Fibroblast of villous mesenchyme (primary cell): Measurements from ENCODE around the gene FAM222A. TPM values are rescaled to one million over a fixed set of nuclear protein-coding genes. Genes with fewer than 3 reads are reported as not detected.

Experiments
- DNase-seq: peaks from one replicate; pipeline ENCODE4 v3.0.0-alpha.2; 2010; ENCODE audit warnings: low read depth
- H3K4me3 ChIP-seq: 2 replicates; pipeline ENCODE4 v1.5.1; 2011; ENCODE audit warnings: low read depth, mild to moderate bottlenecking, low read length
- total RNA-seq: library from RNA; depleted of rRNA; stranded (reverse); fragments of >200 nt; gene quantifications from 2 replicates; pipeline ENCODE4 v1.2.3, GENCODE V29; 2012
- TF ChIP-seq, protein P1 (sequence below): IDR thresholded peaks from 2 replicates; pipeline ENCODE4 v1.5.1; 2012; ENCODE audit warnings: low read depth, mild to moderate bottlenecking, low read length; ENCODE audit not compliant: insufficient read depth

The FAM222A gene
- total RNA-seq, 1 donor, result 0.43 TPM

DNA sequence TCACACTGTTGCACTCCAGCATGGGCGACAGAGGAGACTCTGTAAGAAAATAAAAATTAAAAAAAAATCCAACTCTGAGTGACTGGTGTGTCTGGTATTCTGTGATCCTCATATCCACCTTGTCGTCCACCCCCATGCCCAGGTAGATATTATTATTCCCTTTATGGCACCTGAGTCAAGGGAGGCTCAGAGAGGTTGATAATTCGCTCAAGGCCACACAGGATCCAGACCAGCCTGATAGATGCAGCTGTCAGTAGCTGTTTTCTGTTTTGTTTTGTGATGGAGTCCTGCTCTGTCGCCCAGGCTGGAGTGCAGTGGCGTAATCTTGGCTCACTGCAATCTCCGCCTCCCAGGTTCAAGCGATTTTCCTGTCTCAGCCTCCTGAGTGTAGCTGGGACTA, 14.8 kb upstream of the FAM222A start:
- DNase-seq, result no peak
- TF ChIP-seq, protein P1, sequence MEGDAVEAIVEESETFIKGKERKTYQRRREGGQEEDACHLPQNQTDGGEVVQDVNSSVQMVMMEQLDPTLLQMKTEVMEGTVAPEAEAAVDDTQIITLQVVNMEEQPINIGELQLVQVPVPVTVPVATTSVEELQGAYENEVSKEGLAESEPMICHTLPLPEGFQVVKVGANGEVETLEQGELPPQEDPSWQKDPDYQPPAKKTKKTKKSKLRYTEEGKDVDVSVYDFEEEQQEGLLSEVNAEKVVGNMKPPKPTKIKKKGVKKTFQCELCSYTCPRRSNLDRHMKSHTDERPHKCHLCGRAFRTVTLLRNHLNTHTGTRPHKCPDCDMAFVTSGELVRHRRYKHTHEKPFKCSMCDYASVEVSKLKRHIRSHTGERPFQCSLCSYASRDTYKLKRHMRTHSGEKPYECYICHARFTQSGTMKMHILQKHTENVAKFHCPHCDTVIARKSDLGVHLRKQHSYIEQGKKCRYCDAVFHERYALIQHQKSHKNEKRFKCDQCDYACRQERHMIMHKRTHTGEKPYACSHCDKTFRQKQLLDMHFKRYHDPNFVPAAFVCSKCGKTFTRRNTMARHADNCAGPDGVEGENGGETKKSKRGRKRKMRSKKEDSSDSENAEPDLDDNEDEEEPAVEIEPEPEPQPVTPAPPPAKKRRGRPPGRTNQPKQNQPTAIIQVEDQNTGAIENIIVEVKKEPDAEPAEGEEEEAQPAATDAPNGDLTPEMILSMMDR, result no peak
- H3K4me3 ChIP-seq, result no peak overlapping the region

DNA sequence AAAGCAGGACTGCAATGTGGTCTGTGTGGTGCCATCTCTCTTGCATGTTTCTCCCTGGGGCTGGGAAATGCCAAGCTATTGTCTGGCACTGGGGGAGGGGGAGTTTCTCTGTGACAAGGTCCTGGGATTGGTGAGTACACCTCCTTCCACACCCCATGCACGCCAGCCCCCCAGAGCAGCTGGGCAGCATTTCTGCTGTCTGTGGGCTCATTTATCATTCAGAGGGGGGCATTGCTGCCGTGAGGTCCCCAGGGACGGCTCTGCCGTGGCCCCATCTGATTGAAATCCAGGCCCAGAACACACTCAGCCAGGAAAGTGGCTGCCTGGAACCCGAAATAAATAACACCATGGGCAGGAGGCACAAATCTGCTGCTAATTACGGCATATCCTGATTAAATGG, 12.6 kb upstream of the FAM222A start:
- TF ChIP-seq, protein P1, result no peak
- no peak for DNase-seq
- H3K4me3 ChIP-seq, result no peak overlapping the region

DNA sequence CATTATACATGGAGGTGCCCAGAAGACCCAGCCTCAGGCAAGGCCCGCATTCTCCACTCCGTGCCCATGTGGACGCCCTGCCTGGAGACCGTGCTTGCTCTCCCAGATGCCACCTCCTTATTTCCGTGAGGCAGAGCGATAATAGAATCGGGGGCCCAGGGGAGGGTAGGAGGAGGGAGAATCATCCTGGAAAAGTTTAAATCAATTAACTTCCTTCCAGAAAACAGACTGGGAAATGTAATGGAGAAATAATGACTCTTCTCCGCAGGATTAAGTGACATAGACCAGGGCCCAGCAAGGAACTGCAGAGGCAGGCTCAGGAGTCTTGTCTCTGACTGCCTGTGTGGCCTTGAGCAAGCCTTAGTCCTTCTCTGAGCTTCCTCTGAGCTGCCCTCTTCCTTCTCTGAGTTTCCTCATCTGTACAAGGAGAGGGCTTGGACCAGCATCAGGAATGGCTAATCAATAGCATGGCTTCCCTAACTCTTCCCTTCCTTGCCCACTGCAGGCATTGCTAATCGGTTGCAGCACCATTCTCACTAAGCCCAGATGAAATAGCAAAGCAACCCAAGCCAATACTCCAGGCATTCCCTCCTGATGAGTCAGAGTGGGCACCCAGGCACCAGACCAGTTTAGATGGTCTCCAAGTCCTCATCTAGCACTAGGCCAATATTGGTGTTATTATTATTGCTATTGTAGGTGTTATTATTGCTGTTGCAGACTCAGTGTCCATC, 11.3 kb upstream of the FAM222A start:
- TF ChIP-seq, protein P1, result no peak
- no peak overlapping the region for H3K4me3 ChIP-seq
- no peak for DNase-seq

DNA sequence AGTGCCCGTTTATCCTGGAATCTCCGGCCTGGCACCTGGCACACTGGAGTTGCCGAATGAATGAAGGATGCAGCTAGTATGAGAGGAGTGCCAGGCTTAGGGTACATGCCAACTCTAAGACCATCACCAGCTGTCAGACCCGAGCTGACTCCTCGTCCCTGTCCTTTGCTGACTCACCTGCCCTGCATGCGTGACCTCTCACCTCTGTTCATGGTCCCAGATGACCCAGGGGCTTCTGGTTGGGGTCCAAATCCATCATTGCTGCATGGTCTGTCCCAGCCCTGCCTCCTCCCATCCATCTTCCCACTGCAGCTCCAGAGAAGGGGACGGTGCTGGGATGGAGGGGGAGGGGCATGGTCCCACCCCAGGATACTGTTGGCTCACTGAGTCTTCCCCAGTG, 9.9 kb upstream of the FAM222A start:
- TF ChIP-seq, protein P1, result no peak
- H3K4me3 ChIP-seq, result no peak overlapping the region
- no peak for DNase-seq

DNA sequence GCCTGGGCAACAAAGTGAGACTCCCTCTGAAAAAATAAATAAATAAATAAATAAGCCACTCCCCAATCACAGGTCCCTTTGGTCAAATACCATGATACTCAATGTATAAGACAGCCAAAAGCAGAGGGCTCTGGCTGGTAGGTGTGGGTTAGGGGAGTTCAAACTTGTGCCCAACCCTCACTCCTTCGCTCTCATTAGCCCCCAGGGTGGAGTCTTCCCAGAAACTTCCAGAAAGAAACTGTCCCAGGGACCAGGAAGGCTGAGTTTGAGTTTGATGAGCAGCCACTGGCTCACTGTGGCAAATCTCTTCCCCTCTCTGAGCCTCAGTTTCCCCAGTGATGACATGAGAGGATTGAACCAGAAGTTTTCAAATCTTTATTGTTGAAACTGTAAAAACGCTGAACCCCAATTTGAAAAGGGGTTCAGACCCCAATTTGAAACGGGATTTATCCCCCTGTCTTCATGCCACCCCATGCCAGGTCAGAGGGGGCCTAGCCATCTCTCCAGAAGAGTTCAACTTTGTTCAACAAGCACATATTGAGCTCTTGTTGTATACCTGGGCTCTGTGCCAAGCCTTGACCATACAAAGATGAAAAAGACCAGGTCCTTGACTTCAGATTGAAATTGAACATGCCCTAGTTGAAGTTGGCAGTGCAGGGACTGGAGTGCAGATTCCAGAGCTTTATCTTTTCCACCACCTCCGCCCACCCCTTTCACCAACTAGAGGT, 9.1 kb upstream of the FAM222A start:
- DNase-seq, result no peak
- TF ChIP-seq, protein P1, result no peak
- H3K4me3 ChIP-seq, result no peak overlapping the region

DNA sequence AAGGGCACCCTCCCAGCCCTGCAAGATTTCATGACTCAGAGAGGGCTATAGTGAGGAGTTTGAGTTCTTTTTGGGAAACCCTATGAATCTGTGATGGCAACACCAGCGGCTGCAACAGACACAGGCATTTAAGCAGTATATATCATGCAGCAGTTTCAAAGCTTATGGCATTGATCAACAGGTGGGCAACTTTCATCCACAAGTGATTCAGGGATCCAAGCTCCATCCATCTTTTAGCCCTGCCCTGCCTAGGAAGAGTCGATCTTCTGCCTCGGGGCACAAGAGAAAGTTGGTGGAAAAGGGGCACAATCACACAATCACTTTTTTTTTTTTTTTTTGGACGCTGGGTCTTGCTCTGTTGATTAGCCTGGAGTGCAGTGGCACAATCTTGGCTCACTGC, 8.3 kb upstream of the FAM222A start:
- no peak for DNase-seq
- TF ChIP-seq, protein P1, result no peak
- H3K4me3 ChIP-seq, result no peak overlapping the region
